SK-N-SH (cell line): ENCODE results near the gene STARD10. TPM values are rescaled to one million over a fixed set of nuclear protein-coding genes. Genes with fewer than 3 reads are reported as not detected.

Experiments
- CTCF ChIA-PET: fragments of 300-600, 350-600 bp; formaldehyde crosslinking; extraction: SDS; loops from one replicate; lab custom pipeline; 2021; lab: Yijun Ruan, JAX
- POLR2A ChIA-PET: fragments of 350-600 bp; sonication (Branson Sonifier 250); formaldehyde crosslinking; extraction: SDS; loops from one replicate; lab custom pipeline; 2020; ENCODE audit warnings: antibody characterized with exemption, inconsistent platforms; lab: Yijun Ruan, JAX
- DNase-seq: peaks from one replicate; pipeline ENCODE4 v3.0.0; 2012
- H2AFZ ChIP-seq: fragments of 200-600 bp; sonication (generic); 2 replicates; pipeline ENCODE4 v1.8.1; 2016; ENCODE audit warnings: antibody characterized with exemption, mild to moderate bottlenecking, low read depth
- H3F3A ChIP-seq: fragments of 200-600 bp; sonication (generic); replicated peaks from 2 replicates; pipeline ENCODE3; 2016; ENCODE audit warnings: antibody characterized with exemption, mild to moderate bottlenecking; ENCODE audit not compliant: insufficient read depth
- H3K27ac ChIP-seq, 2 experiments: fragments of 200-500 bp in 1 of 2; fragments of 200-600 bp in 1 of 2; sonication (Bioruptor generic) in 1 of 2; sonication (generic), shearing (Covaris generic) in 1 of 2; 2 replicates each; pipeline versions ENCODE4 v1.5.1 to v1.6.1; 2014 to 2016; ENCODE audit warnings: low read depth in 2 of 2, inconsistent platforms in 1 of 2, low read length in 1 of 2, mild to moderate bottlenecking in 1 of 2, mixed read lengths in 1 of 2
- H3K27me3 ChIP-seq: fragments of 200-600 bp; sonication (generic), shearing (Covaris generic); 2 replicates; pipeline ENCODE4 v1.6.1; 2016; ENCODE audit warnings: mixed run types; ENCODE audit not compliant: insufficient read depth
- H3K36me3 ChIP-seq, 2 experiments: fragments of 200-500 bp in 1 of 2; fragments of 200-600 bp in 1 of 2; sonication (Bioruptor generic) in 1 of 2; sonication (generic) in 1 of 2; replicated peaks in 1 of 2; 2 replicates each; pipeline versions ENCODE3 to v1.5.1; 2014 to 2016; ENCODE audit warnings: low read length in 1 of 2, mild to moderate bottlenecking in 1 of 2; ENCODE audit not compliant: insufficient read depth in 2 of 2, control insufficient read depth in 1 of 2
- H3K4me1 ChIP-seq, 2 experiments: fragments of 200-500 bp in 1 of 2; fragments of 200-600 bp in 1 of 2; sonication (Bioruptor generic) in 1 of 2; sonication (generic), shearing (Covaris generic) in 1 of 2; 2 replicates each; pipeline versions ENCODE4 v1.5.1 to v1.6.1; 2014 to 2016; ENCODE audit warnings: low read depth in 1 of 2, low read length in 1 of 2, mixed run types in 1 of 2; ENCODE audit not compliant: insufficient read depth in 2 of 2, control insufficient read depth in 1 of 2
- H3K4me2 ChIP-seq: fragments of 200-600 bp; sonication (generic), shearing (Covaris generic); 2 replicates; pipeline ENCODE4 v1.6.1; 2017; ENCODE audit warnings: mixed run types
- H3K4me3 ChIP-seq, 2 experiments: fragments of 200-500 bp in 1 of 2; fragments of 200-600 bp in 1 of 2; sonication (Bioruptor generic) in 1 of 2; sonication (generic), shearing (Covaris generic) in 1 of 2; 2 replicates each; pipeline versions ENCODE4 v1.5.1 to v1.8.1; 2014 to 2016; ENCODE audit warnings: low read depth in 2 of 2, inconsistent platforms in 1 of 2, low read length in 1 of 2, mild to moderate bottlenecking in 1 of 2, mixed read lengths in 1 of 2, moderate library complexity in 1 of 2
- H3K79me2 ChIP-seq: fragments of 200-600 bp; sonication (generic); 2 replicates; pipeline ENCODE4 v1.8.1; 2017; ENCODE audit warnings: mild to moderate bottlenecking; ENCODE audit not compliant: insufficient read depth
- H3K9ac ChIP-seq: fragments of 200-600 bp; sonication (generic); 2 replicates; pipeline ENCODE4 v1.6.1; 2017; ENCODE audit warnings: mixed run types
- H3K9me2 ChIP-seq: fragments of 200-600 bp; sonication (generic); 2 replicates; pipeline ENCODE4 v1.6.1; 2017; ENCODE audit warnings: mixed run types
- H3K9me3 ChIP-seq: fragments of 200-600 bp; sonication (generic); 2 replicates; pipeline ENCODE4 v1.6.1; 2017; ENCODE audit warnings: mixed run types, mild to moderate bottlenecking, moderate library complexity
- H4K20me1 ChIP-seq: fragments of 200-600 bp; sonication (generic); 2 replicates; pipeline ENCODE4 v1.6.1; 2017; ENCODE audit warnings: mild to moderate bottlenecking, mixed run types; ENCODE audit not compliant: insufficient read depth
- EZH2phosphoT487 ChIP-seq: fragments of 200-600 bp; sonication (generic); IDR thresholded peaks from 2 replicates; pipeline ENCODE4 v1.6.1; 2017; ENCODE audit warnings: low read depth, mixed run types, mild to moderate bottlenecking, antibody characterized with exemption, moderate library complexity, borderline replicate concordance
- GABPA ChIP-seq: IDR thresholded peaks from 2 replicates; pipeline ENCODE4 v1.4.0; 2012; ENCODE audit warnings: low read depth, mild to moderate bottlenecking
- MXI1 ChIP-seq: IDR thresholded peaks from 2 replicates; pipeline ENCODE4 v1.6.1; 2012; ENCODE audit warnings: mild to moderate bottlenecking, low read depth, low read length, improper control_type of control experiment
- NRF1 ChIP-seq: IDR thresholded peaks from 2 replicates; pipeline ENCODE4 v1.6.1; 2012; ENCODE audit warnings: low read depth, mild to moderate bottlenecking, low read length
- POLR2AphosphoS5 ChIP-seq: IDR thresholded peaks from 2 replicates; pipeline ENCODE4 v1.6.1; 2012; ENCODE audit warnings: low read depth, low read length
- RFX5 ChIP-seq: IDR thresholded peaks from 2 replicates; pipeline ENCODE4 v1.6.1; 2012; ENCODE audit warnings: mild to moderate bottlenecking, improper control_type of control experiment, low read length
- TAF1 ChIP-seq: IDR thresholded peaks from 2 replicates; pipeline ENCODE4 v1.6.1; 2012; ENCODE audit warnings: low read depth, mild to moderate bottlenecking, low read length, moderate library complexity, borderline replicate concordance
- YY1 ChIP-seq: IDR thresholded peaks from 2 replicates; pipeline ENCODE4 v1.4.0; 2012; ENCODE audit warnings: low read depth, mild to moderate bottlenecking
- WGBS: methylation state at CpG from one replicate; pipeline ENCODE4 v1.1.6; 2017; ENCODE audit warnings: low lambda C conversion rate; 5-methylcytosine and 5-hydroxymethylcytosine counted together
- polyA plus RNA-seq, 3 experiments: library from polyadenylated mRNA; depleted of rRNA; stranded (reverse); fragments of >200 nt; gene quantifications; 2 replicates each; pipeline ENCODE4 v1.2.3, GENCODE V29; 2012
- TF ChIP-seq, protein P1 (sequence below): IDR thresholded peaks from 2 replicates; pipeline ENCODE4 v1.4.0; 2012; ENCODE audit warnings: low read depth

Gene STARD10
- polyA plus RNA-seq, 1 of the 3 experiments (the other 2 are of a cell fraction) = 47.7 TPM

DNA sequence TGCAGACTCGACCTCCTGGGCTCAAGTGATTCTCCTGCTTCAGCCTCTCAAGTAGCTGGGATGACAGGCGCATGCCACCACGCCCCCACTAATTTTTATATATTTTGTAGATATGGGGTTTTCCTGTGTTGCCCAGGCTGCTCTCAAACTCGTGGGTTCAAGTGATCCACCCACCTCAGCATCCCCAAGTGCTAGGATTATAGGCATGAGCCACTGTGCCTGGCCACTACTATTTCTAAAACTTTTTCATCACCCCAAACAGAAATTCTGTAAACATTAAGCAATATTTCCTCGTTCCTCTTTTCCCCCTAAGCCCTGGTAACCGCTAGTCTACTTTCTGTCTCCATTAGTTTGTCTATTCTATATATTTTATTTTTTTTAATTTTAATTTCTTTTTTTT is 11.4 kb upstream of the STARD10 start:
- H3K36me3 ChIP-seq = no peaks in the 10 kb centered on the region
- no peak overlapping the region for H3K9ac ChIP-seq
- CTCF ChIA-PET = no interaction called here
- WGBS = 87% methylated on average over 6 of the region's 6 CpGs
- DNase-seq = no peak
- H3K9me2 ChIP-seq = no peaks in the 10 kb centered on the region
- no peaks in the 10 kb centered on the region for H3K79me2 ChIP-seq
- TF ChIP-seq GABPA (no peak), POLR2AphosphoS5 (no peak)
- TF ChIP-seq, protein P1, sequence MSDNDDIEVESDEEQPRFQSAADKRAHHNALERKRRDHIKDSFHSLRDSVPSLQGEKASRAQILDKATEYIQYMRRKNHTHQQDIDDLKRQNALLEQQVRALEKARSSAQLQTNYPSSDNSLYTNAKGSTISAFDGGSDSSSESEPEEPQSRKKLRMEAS = no peak
- no peak overlapping the region for H2AFZ ChIP-seq
- H3F3A ChIP-seq = peaks cover 5% of the 10 kb centered on the region
- no peak overlapping the region for H3K27ac ChIP-seq
- H4K20me1 ChIP-seq = no peaks in the 10 kb centered on the region
- no peak overlapping the region for H3K4me2 ChIP-seq
- no peaks in the 10 kb centered on the region for H3K9me3 ChIP-seq
- H3K4me1 ChIP-seq = no peaks in the 10 kb centered on the region
- no peaks in the 10 kb centered on the region for H3K27me3 ChIP-seq
- no peak overlapping the region for H3K4me3 ChIP-seq
- POLR2A ChIA-PET = no interaction called here

DNA sequence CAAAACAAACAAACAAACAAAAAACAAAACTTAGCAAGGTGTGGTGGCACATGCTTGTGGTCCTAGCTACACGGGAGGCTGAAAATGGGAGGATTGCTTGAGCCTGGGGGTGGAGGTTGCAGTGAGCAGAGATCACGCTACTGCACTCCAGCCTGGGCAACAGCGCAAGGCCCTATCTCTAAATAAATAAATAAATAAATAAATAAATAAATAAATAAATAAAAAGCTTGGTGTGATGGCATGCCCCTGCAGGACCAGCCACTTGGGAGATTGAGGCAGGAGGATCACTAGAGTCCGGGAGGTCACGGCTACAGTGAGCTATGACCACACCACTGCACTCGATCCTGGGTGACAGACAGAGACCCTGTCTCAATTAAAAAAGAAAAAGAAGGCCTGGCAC is 9.0 kb upstream of the STARD10 start:
- ChIA-PET CTCF (interaction anchor here (1.2 to 2.6 kb wide), 4 partner anchors 9 to 78 kb away, joined by 3 to 13 read pairs (median 4); partner anchors contain the start of gene STARD10), POLR2A (no interaction called here)
- no peak for DNase-seq
- no peaks in the 10 kb centered on the region for H3K79me2 ChIP-seq
- H3K4me1 ChIP-seq = no peaks in the 10 kb centered on the region
- H3K9ac ChIP-seq = no peak overlapping the region
- H3F3A ChIP-seq = peaks cover 5% of the 10 kb centered on the region
- no peak overlapping the region for H3K4me3 ChIP-seq
- H3K4me2 ChIP-seq = no peak overlapping the region
- no peaks in the 10 kb centered on the region for H3K9me3 ChIP-seq
- H3K36me3 ChIP-seq = no peaks in the 10 kb centered on the region
- no peak overlapping the region for H2AFZ ChIP-seq
- no peaks in the 10 kb centered on the region for H3K27me3 ChIP-seq
- no peaks in the 10 kb centered on the region for H4K20me1 ChIP-seq
- TF ChIP-seq MXI1 = no peak
- no peak for TF ChIP-seq EZH2phosphoT487
- no peak for TF ChIP-seq RFX5
- TF ChIP-seq GABPA = no peak
- TF ChIP-seq, all 33 proteins: peak for 0
- 88% methylated on average over 6 of the region's 6 CpGs for WGBS
- H3K27ac ChIP-seq = no peak overlapping the region
- H3K9me2 ChIP-seq = no peaks in the 10 kb centered on the region

DNA sequence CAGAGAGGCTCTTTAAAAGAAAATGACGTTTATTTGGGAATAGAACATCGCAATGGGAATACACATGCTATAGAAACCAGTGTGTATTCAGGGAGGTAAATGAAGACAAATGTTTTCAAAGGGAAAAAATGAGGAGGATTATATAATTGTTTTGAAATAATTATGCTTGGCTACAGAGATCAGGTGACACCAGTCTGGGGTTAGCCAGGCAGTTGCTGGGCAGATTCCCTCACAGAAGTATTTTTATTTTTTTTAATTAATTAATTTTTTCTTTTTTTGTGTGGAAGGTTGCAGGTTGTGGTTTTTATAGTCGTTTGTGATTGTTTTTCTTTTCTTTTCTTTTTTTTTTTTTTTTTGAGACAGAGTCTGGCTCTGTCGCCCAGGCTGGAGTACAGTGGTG is 5.6 kb upstream of the STARD10 start:
- no peak for TF ChIP-seq YY1
- no peak for TF ChIP-seq NRF1
- TF ChIP-seq RFX5 = peak; percentile 90
- TF ChIP-seq TAF1 = no peak
- TF ChIP-seq, all 33 proteins: peak for 1
- ChIA-PET POLR2A (no interaction called here), CTCF (no interaction called here)
- 71% methylated on average over 4 of the region's 4 CpGs for WGBS
- Histone ChIP-seq H3K36me3 (no peaks in the 10 kb centered on the region), H3K79me2 (no peaks in the 10 kb centered on the region), H3K9ac (no peak overlapping the region), H2AFZ (no peak overlapping the region), H3K27ac (no peak overlapping the region), H3K4me3 (no peak overlapping the region), H3K4me1 (peaks cover 0 to 3% of the 10 kb centered on the region in 2 experiments; a peak in 1 of 4 replicates), H3K9me2 (no peaks in the 10 kb centered on the region), H3K27me3 (no peaks in the 10 kb centered on the region), H4K20me1 (no peaks in the 10 kb centered on the region), H3K9me3 (no peaks in the 10 kb centered on the region), H3K4me2 (no peak overlapping the region), H3F3A (peaks cover 5% of the 10 kb centered on the region)
- no peak for DNase-seq
